GM23248 (cell line): Measurements from ENCODE around the gene FARP1. TPM values are rescaled to one million over a fixed set of nuclear protein-coding genes. Genes with fewer than 3 reads are reported as not detected.

Experiments used
- DNase-seq: peaks from one replicate; pipeline ENCODE4 v3.0.0-alpha.2; 2015
- H2AFZ ChIP-seq: fragments of 200-600 bp; sonication (generic); 2 replicates; pipeline ENCODE4 v1.6.1; 2016; ENCODE audit warnings: antibody characterized with exemption
- H3F3A ChIP-seq: fragments of 200-600 bp; sonication (generic); 2 replicates; pipeline ENCODE4 v1.6.1; 2016; ENCODE audit warnings: mild to moderate bottlenecking, antibody characterized with exemption, mixed run types; ENCODE audit not compliant: insufficient read depth
- H3K27ac ChIP-seq: fragments of 200-600 bp; sonication (generic); 2 replicates; pipeline ENCODE4 v1.5.1; 2016; ENCODE audit warnings: mild to moderate bottlenecking
- H3K27me3 ChIP-seq: fragments of 200-600 bp; sonication (generic); replicated peaks from 2 replicates; pipeline ENCODE4 v1.6.1; 2016; ENCODE audit warnings: mild to moderate bottlenecking; ENCODE audit not compliant: insufficient read depth
- H3K36me3 ChIP-seq: fragments of 200-600 bp; sonication (generic); 2 replicates; pipeline ENCODE4 v1.6.1; 2016; ENCODE audit warnings: low read depth, mild to moderate bottlenecking
- H3K4me1 ChIP-seq: fragments of 200-600 bp; sonication (generic); 2 replicates; pipeline ENCODE4 v1.6.1; 2016; ENCODE audit warnings: mild to moderate bottlenecking; ENCODE audit not compliant: insufficient read depth
- H3K4me2 ChIP-seq: fragments of 200-600 bp; sonication (generic); one replicate; pipeline ENCODE4 v1.6.1; 2016; ENCODE audit warnings: mild to moderate bottlenecking; ENCODE audit not compliant: unreplicated experiment
- H3K4me3 ChIP-seq: fragments of 200-600 bp; sonication (generic); 2 replicates; pipeline ENCODE4 v1.5.1; 2016; ENCODE audit warnings: mild to moderate bottlenecking
- H3K79me2 ChIP-seq: fragments of 200-600 bp; sonication (generic); 2 replicates; pipeline ENCODE4 v1.6.1; 2016; ENCODE audit warnings: mild to moderate bottlenecking; ENCODE audit not compliant: insufficient read depth
- H3K9ac ChIP-seq: fragments of 200-600 bp; sonication (generic); 2 replicates; pipeline ENCODE4 v1.6.1; 2016; ENCODE audit warnings: mild to moderate bottlenecking
- H3K9me2 ChIP-seq: fragments of 200-600 bp; sonication (generic); 2 replicates; pipeline ENCODE4 v1.6.1; 2016; ENCODE audit warnings: mixed run types, mild to moderate bottlenecking, moderate library complexity; ENCODE audit not compliant: insufficient read depth
- H3K9me3 ChIP-seq: fragments of 200-600 bp; sonication (generic); one replicate; pipeline ENCODE4 v1.6.1; 2017; ENCODE audit warnings: low read depth
- H4K20me1 ChIP-seq: fragments of 200-600 bp; sonication (generic); 2 replicates; pipeline ENCODE4 v1.6.0; 2016; ENCODE audit not compliant: insufficient read depth
- EZH2 ChIP-seq: fragments of 200-600 bp; sonication (generic); IDR thresholded peaks from 2 replicates; pipeline ENCODE4 v1.6.1; 2018; ENCODE audit warnings: antibody characterized with exemption, mild to moderate bottlenecking; ENCODE audit not compliant: insufficient read depth, poor library complexity, severe bottlenecking
- EZH2phosphoT487 ChIP-seq: fragments of 200-600 bp; sonication (generic); IDR thresholded peaks from 2 replicates; pipeline ENCODE4 v1.6.1; 2018; ENCODE audit warnings: antibody characterized with exemption, moderate library complexity, mild to moderate bottlenecking, low read depth; ENCODE audit not compliant: insufficient read depth
- WGBS, 2 experiments: methylation state at CpG; one replicate each; pipeline ENCODE4 v1.1.6; 2015 to 2017; ENCODE audit warnings: low lambda C conversion rate in 2 of 2, low coverage in 1 of 2; ENCODE audit errors: missing lambda C conversion rate in 2 of 2; 5-methylcytosine and 5-hydroxymethylcytosine counted together
- in situ Hi-C: fragments of 300-500 bp; cut with MboI; formaldehyde crosslinking; loops from 2 replicates; pipeline ENCODE4 v1.15.0; 2020
- polyA plus RNA-seq: library from polyadenylated mRNA; unstranded; fragments of >200 nt; fragmentation: Nextera tagmentation; extraction: Ambion mirVana; gene quantifications from 2 replicates; pipeline ENCODE4 v1.2.1, GENCODE V29; 2016
- total RNA-seq: library from RNA; depleted of rRNA; stranded (reverse); fragments of >200 nt; shearing (Covaris generic); gene quantifications from 2 replicates; pipeline ENCODE4 v1.2.3, GENCODE V29; 2014

The FARP1 gene
- total and polyA plus RNA-seq, 2 experiments from 2014 or later = 53.7 to 56.6 TPM

- H3K36me3 ChIP-seq = no peaks in the 10 kb centered on the region
- H3K9me3 ChIP-seq = no peaks in the 10 kb centered on the region
- H3K9me2 ChIP-seq = no peaks in the 10 kb centered on the region
- H3K4me2 ChIP-seq = no peak overlapping the region
- no peak overlapping the region for H3K9ac ChIP-seq
- no peak for DNase-seq
- no peak for TF ChIP-seq EZH2
- TF ChIP-seq EZH2phosphoT487 = no peak
- no peak overlapping the region for H3K4me3 ChIP-seq
- H3K27ac ChIP-seq = no peak overlapping the region
- no peaks in the 10 kb centered on the region for H3F3A ChIP-seq
- peaks cover 6% of the 10 kb centered on the region; the same call in 1 of the 2 replicates for H3K4me1 ChIP-seq
- 41 to 44% methylated on average over 2 of the region's 2 CpGs for WGBS, 2 experiments
- H3K79me2 ChIP-seq = peaks cover 100% of the 10 kb centered on the region
- in situ Hi-C loops = no loop called here
- no peak overlapping the region for H2AFZ ChIP-seq
- no peaks in the 10 kb centered on the region for H4K20me1 ChIP-seq
- H3K27me3 ChIP-seq = no peaks in the 10 kb centered on the region
Observed at GRCh38 chr13:98192008-98192407, 49.1 kb downstream of the FARP1 start.

- no peaks in the 10 kb centered on the region for H3K9me3 ChIP-seq
- H3K4me3 ChIP-seq = no peak overlapping the region
- in situ Hi-C loops = no loop called here
- no peaks in the 10 kb centered on the region for H3K27me3 ChIP-seq
- H3K79me2 ChIP-seq = peaks cover 98% of the 10 kb centered on the region
- H3K4me1 ChIP-seq = peaks cover 7% of the 10 kb centered on the region; the same call in 1 of the 2 replicates
- no peaks in the 10 kb centered on the region for H3K9me2 ChIP-seq
- no peak overlapping the region for H3K27ac ChIP-seq
- H4K20me1 ChIP-seq = no peaks in the 10 kb centered on the region
- no peak for TF ChIP-seq EZH2
- no peak for TF ChIP-seq EZH2phosphoT487
- H3F3A ChIP-seq = no peaks in the 10 kb centered on the region
- H3K4me2 ChIP-seq = no peak overlapping the region
- no peak overlapping the region for H2AFZ ChIP-seq
- H3K9ac ChIP-seq = no peak overlapping the region
- no peaks in the 10 kb centered on the region for H3K36me3 ChIP-seq
- no peak for DNase-seq
- WGBS, 2 experiments = 84 to 87% methylated on average over 10 of the region's 10 CpGs
Observed at GRCh38 chr13:98195054-98195791, 52.3 kb downstream of the FARP1 start.

GRCh38 chr13:98198683-98199082, 55.8 kb downstream of the FARP1 start:
- Histone ChIP-seq H3K4me2 (no peak overlapping the region), H3K27ac (no peak overlapping the region), H4K20me1 (no peaks in the 10 kb centered on the region), H3K36me3 (no peaks in the 10 kb centered on the region), H3K79me2 (peaks cover 98% of the 10 kb centered on the region), H3F3A (peaks cover 7% of the 10 kb centered on the region), H3K4me1 (peaks cover 14% of the 10 kb centered on the region), H3K4me3 (no peak overlapping the region), H3K27me3 (no peaks in the 10 kb centered on the region), H3K9me3 (no peaks in the 10 kb centered on the region), H3K9me2 (no peaks in the 10 kb centered on the region), H3K9ac (no peak overlapping the region), H2AFZ (no peak overlapping the region)
- in situ Hi-C loops = no loop called here
- DNase-seq = no peak
- 39 to 49% methylated on average over 3 to 4 of the region's 4 CpGs for WGBS, 2 experiments
- no peak for TF ChIP-seq EZH2phosphoT487
- no peak for TF ChIP-seq EZH2

- no peak for TF ChIP-seq EZH2phosphoT487
- TF ChIP-seq EZH2 = no peak
- Histone ChIP-seq H3K79me2 (peaks cover 98% of the 10 kb centered on the region), H3K4me3 (no peak overlapping the region), H3F3A (peaks cover 15% of the 10 kb centered on the region), H3K4me2 (no peak overlapping the region), H3K4me1 (peaks cover 22% of the 10 kb centered on the region), H3K9me3 (no peaks in the 10 kb centered on the region), H3K36me3 (no peaks in the 10 kb centered on the region), H3K27ac (no peak overlapping the region), H4K20me1 (no peaks in the 10 kb centered on the region), H3K9me2 (no peaks in the 10 kb centered on the region), H3K27me3 (no peaks in the 10 kb centered on the region), H2AFZ (no peak overlapping the region), H3K9ac (no peak overlapping the region)
- 33% methylated on average over 4 of the region's 4 CpGs for WGBS, 2 experiments
- DNase-seq = no peak
- in situ Hi-C loops = no loop called here
Observed at GRCh38 chr13:98199480-98199879, 56.6 kb downstream of the FARP1 start.
